HepG2 (cell line): ENCODE results near the gene NFATC4. TPM values are rescaled to one million over a fixed set of nuclear protein-coding genes. Genes with fewer than 3 reads are reported as not detected.

Experiments
- ETS1 ChIP-seq: sonication (generic); formaldehyde crosslinking; IDR thresholded peaks from 2 replicates; pipeline ENCODE4 v1.4.0; 2020; ENCODE audit warnings: missing genetic modification reagents
- FOXA1 ChIP-seq, 2 experiments: fragments of 450-650 bp in 1 of 2; sonication (generic) in 1 of 2; formaldehyde crosslinking in 1 of 2; IDR thresholded peaks; 2 replicates each; pipeline versions ENCODE4 v1.4.0 to v1.6.1; 2016 to 2020; ENCODE audit warnings: missing genetic modification reagents in 1 of 2
- NR2F1 ChIP-seq, 2 experiments: fragments of 450-650 bp in 1 of 2; formaldehyde crosslinking in 1 of 2; IDR thresholded peaks; 2 replicates each; pipeline versions ENCODE4 v1.5.0 to v1.6.1; 2016 to 2020; ENCODE audit warnings: mild to moderate bottlenecking in 1 of 2, missing compliant biosample characterization in 1 of 2, missing genetic modification reagents in 1 of 2, moderate library complexity in 1 of 2
- ONECUT2 ChIP-seq: sonication (generic); formaldehyde crosslinking; IDR thresholded peaks from 2 replicates; pipeline ENCODE4 v1.4.0; 2020; ENCODE audit warnings: missing genetic modification reagents
- SRSF1 ChIP-seq: fragments of 200-400 bp; formaldehyde crosslinking; optimal IDR thresholded peaks from 2 replicates; pipeline ENCODE3; 2017; ENCODE audit warnings: mild to moderate bottlenecking, low read depth, low read length, moderate library complexity
- ZBTB20 ChIP-seq: sonication (generic); formaldehyde crosslinking; IDR thresholded peaks from 2 replicates; pipeline ENCODE4 v1.8.1; 2023; ENCODE audit warnings: missing genetic modification reagents, low read depth, mild to moderate bottlenecking, borderline replicate concordance
- ZBTB38 ChIP-seq: sonication (generic); formaldehyde crosslinking; IDR thresholded peaks from 2 replicates; pipeline ENCODE4 v1.5.1; 2020; ENCODE audit warnings: mild to moderate bottlenecking, missing genetic modification reagents
- ZNF605 ChIP-seq: sonication (generic); formaldehyde crosslinking; IDR thresholded peaks from 2 replicates; pipeline ENCODE4 v1.8.0; 2022; ENCODE audit warnings: mild to moderate bottlenecking, missing genetic modification reagents
- ZNF761 ChIP-seq: sonication (generic); formaldehyde crosslinking; conservative IDR thresholded peaks from 2 replicates; pipeline ENCODE4 v1.4.0; 2020; ENCODE audit warnings: mild to moderate bottlenecking, missing genetic modification reagents
- ZSCAN25 ChIP-seq: sonication (generic); formaldehyde crosslinking; IDR thresholded peaks from 2 replicates; pipeline ENCODE4 v1.8.0; 2022; ENCODE audit warnings: mild to moderate bottlenecking, missing genetic modification reagents
- polyA plus RNA-seq, 8 experiments: library from polyadenylated mRNA; depleted of rRNA in 3 of 8; stranded (reverse) in 7 of 8; unstranded in 1 of 8; fragments of >200 nt; fragmentation: Illumina TruSeq in 4 of 8; extraction: Trizol in 4 of 8; gene quantifications; 2 replicates each; pipeline versions ENCODE4 v1.2.1 to v1.2.3, GENCODE V29; 2011 to 2016; ENCODE audit warnings: low read depth in 4 of 8, missing spikeins in 1 of 8, mixed read lengths in 1 of 8; ENCODE audit not compliant: insufficient read depth in 1 of 8
- total RNA-seq, 5 experiments: library from RNA; depleted of rRNA; stranded (reverse); fragments of >200 nt; fragmentation: Illumina TruSeq; extraction: Trizol; gene quantifications; 2 replicates each; pipeline ENCODE4 v1.2.3, GENCODE V29; 2016; ENCODE audit warnings: low read depth in 1 of 5
- TF ChIP-seq, protein P1 (sequence below): fragments of 450-650 bp; IDR thresholded peaks from 2 replicates; pipeline ENCODE4 v1.6.1; 2017; ENCODE audit warnings: mild to moderate bottlenecking
- TF ChIP-seq, protein P2 (sequence below): sonication (generic); formaldehyde crosslinking; IDR thresholded peaks from 2 replicates; pipeline ENCODE4 v1.4.0; 2020; ENCODE audit warnings: missing genetic modification reagents, mild to moderate bottlenecking, borderline replicate concordance

Gene NFATC4
- total and polyA plus RNA-seq, 2 of the 13 experiments (the other 11 are each of a cell fraction or from before 2014, with no cell fraction given), result 0.04 to 0.15 TPM

DNA sequence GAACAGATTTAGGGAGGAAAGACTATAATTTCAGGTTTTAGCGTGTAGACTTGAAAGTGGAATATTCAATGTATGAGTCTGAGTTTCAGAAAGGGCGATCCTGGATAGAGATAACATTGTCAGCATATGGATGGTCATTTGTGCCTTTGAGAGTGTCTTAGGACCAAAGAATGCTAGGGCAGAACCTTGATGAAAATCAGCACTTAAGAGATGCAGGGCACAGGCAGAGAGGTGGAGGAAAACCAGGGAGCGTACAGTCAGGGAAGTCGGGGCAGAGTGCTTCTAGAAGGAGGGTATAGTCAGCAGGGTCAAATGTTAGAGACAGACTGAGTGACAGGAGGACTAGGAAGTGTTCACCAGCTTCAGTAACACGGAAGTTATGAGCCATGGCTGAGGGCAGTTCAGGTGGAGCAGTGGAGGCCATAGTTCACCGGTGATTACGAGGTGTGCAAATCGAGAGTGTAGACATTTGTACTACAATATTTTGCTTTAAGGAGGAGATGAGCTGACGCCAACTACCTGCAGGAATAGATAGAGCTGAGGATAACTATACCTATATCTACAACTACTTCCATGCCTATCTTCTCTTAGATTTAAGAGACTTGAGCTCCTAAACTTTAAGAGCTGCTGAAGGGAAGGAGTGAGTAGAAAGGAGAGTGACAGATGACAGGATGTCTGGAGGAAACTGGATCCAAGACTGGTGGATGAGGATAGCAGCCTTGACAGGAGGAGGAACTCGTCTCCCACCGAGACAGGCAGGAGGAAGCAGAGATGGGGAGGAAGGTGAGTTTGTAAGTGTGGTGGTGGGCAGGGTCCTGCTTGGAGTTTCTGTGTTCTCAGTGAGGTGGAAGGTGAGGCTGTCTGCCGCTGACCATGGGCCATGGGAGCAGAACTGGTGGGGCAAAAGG, 55.0 kb downstream of the NFATC4 start (continued):
- TF ChIP-seq, protein P1, sequence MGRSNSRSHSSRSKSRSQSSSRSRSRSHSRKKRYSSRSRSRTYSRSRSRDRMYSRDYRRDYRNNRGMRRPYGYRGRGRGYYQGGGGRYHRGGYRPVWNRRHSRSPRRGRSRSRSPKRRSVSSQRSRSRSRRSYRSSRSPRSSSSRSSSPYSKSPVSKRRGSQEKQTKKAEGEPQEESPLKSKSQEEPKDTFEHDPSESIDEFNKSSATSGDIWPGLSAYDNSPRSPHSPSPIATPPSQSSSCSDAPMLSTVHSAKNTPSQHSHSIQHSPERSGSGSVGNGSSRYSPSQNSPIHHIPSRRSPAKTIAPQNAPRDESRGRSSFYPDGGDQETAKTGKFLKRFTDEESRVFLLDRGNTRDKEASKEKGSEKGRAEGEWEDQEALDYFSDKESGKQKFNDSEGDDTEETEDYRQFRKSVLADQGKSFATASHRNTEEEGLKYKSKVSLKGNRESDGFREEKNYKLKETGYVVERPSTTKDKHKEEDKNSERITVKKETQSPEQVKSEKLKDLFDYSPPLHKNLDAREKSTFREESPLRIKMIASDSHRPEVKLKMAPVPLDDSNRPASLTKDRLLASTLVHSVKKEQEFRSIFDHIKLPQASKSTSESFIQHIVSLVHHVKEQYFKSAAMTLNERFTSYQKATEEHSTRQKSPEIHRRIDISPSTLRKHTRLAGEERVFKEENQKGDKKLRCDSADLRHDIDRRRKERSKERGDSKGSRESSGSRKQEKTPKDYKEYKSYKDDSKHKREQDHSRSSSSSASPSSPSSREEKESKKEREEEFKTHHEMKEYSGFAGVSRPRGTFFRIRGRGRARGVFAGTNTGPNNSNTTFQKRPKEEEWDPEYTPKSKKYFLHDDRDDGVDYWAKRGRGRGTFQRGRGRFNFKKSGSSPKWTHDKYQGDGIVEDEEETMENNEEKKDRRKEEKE, result no peak
- TF ChIP-seq NR2F1 (CRISPR knock-in tag; IDR thresholded peaks at IDR 0.05) (no peak), ETS1 (no peak), ZSCAN25 (no peak; the same call in 1 of the 2 replicates), ZNF605 (CRISPR knock-in tag) (no peak), SRSF1 (no peak), ZBTB38 (CRISPR knock-in tag) (0 out of 2 replicates have a peak, but pooled peaks have one; percentile 35), ONECUT2 (CRISPR knock-in tag) (no peak), ZBTB20 (CRISPR knock-in tag) (0 out of 2 replicates have a peak, but pooled peaks have one; percentile 84), ZNF761 (no peak), FOXA1 (IDR thresholded peaks at IDR 0.05) (no peak), FOXA1 (CRISPR knock-in tag; IDR thresholded peaks at IDR 0.05) (no peak)
- TF ChIP-seq, protein P2, sequence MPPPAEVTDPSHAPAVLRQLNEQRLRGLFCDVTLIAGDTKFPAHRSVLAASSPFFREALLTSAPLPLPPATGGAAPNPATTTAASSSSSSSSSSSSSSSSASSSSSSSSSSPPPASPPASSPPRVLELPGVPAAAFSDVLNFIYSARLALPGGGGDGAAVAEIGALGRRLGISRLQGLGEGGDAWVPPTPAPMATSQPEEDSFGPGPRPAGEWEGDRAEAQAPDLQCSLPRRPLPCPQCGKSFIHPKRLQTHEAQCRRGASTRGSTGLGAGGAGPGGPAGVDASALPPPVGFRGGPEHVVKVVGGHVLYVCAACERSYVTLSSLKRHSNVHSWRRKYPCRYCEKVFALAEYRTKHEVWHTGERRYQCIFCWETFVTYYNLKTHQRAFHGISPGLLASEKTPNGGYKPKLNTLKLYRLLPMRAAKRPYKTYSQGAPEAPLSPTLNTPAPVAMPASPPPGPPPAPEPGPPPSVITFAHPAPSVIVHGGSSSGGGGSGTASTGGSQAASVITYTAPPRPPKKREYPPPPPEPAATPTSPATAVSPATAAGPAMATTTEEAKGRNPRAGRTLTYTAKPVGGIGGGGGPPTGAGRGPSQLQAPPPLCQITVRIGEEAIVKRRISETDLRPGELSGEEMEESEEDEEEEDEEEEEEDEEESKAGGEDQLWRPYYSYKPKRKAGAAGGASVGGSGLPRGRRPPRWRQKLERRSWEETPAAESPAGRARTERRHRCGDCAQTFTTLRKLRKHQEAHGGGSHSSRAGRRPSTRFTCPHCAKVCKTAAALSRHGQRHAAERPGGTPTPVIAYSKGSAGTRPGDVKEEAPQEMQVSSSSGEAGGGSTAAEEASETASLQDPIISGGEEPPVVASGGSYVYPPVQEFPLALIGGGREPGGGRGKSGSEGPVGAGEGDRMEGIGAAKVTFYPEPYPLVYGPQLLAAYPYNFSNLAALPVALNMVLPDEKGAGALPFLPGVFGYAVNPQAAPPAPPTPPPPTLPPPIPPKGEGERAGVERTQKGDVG, result no peak
- TF ChIP-seq, all 625 proteins: peak for 96
